SK-N-SH treated with all-trans-retinoic acid at 6 μM for 48 hours (cell line): ENCODE results near the gene LBHD2.

Source experiments
- ATAC-seq: fragments of 200-7000 bp; cut with Tn5 transposase; 3 replicates; pipeline ENCODE4 v1.9.1; 2020; ENCODE audit warnings: mild to moderate bottlenecking, moderate library complexity
- ARNTL ChIP-seq: fragments of 450-650 bp; formaldehyde crosslinking; IDR thresholded peaks from 2 replicates; pipeline ENCODE4 v1.5.0; 2020; ENCODE audit warnings: low read depth, mild to moderate bottlenecking, moderate library complexity, borderline replicate concordance
- BACH2 ChIP-seq: fragments of 250-450 bp; sonication (Bioruptor Pico); IDR thresholded peaks from 2 replicates; pipeline ENCODE4 v1.9.0; 2021; ENCODE audit warnings: mild to moderate bottlenecking, borderline replicate concordance
- CSDC2 ChIP-seq: fragments of 250-450 bp; sonication (Bioruptor Pico); IDR thresholded peaks from 2 replicates; pipeline ENCODE4 v1.5.0; 2020; ENCODE audit warnings: mild to moderate bottlenecking, moderate library complexity
- ESRRG ChIP-seq: fragments of 250-450 bp; sonication (Bioruptor Pico); IDR thresholded peaks from 2 replicates; pipeline ENCODE4 v1.6.1; 2021; ENCODE audit warnings: mild to moderate bottlenecking
- GLIS3 ChIP-seq: fragments of 250-450 bp; sonication (Bioruptor Pico); IDR thresholded peaks from 2 replicates; pipeline ENCODE4 v1.5.0; 2020; ENCODE audit warnings: mild to moderate bottlenecking, moderate library complexity
- ISL1 ChIP-seq: fragments of 250-450 bp; sonication (Bioruptor Pico); IDR thresholded peaks from 2 replicates; pipeline ENCODE4 v2.1.2; 2022; ENCODE audit warnings: mild to moderate bottlenecking, moderate library complexity
- PPARA ChIP-seq: fragments of 250-450 bp; sonication (Bioruptor Pico); IDR thresholded peaks from 2 replicates; pipeline ENCODE4 v1.5.0; 2020; ENCODE audit warnings: mild to moderate bottlenecking, borderline replicate concordance
- RARB ChIP-seq: fragments of 250-450 bp; sonication (Bioruptor Pico); IDR thresholded peaks from 2 replicates; pipeline ENCODE4 v1.8.0; 2021; ENCODE audit warnings: mild to moderate bottlenecking, moderate library complexity
- SNAI2 ChIP-seq: fragments of 250-450 bp; sonication (Bioruptor Pico); IDR thresholded peaks from 2 replicates; pipeline ENCODE4 v1.5.0; 2020; ENCODE audit warnings: mild to moderate bottlenecking, moderate library complexity
- TCF4 ChIP-seq: fragments of 250-450 bp; sonication (Bioruptor Pico); IDR thresholded peaks from 2 replicates; pipeline ENCODE4 v1.8.0; 2021; ENCODE audit warnings: mild to moderate bottlenecking, moderate library complexity, borderline replicate concordance
- TOX ChIP-seq: fragments of 250-450 bp; sonication (Bioruptor Pico); IDR thresholded peaks from 2 replicates; pipeline ENCODE4 v1.8.0; 2021; ENCODE audit warnings: mild to moderate bottlenecking, moderate library complexity, borderline replicate concordance
- ZC3H10 ChIP-seq: fragments of 250-450 bp; sonication (Bioruptor Pico); IDR thresholded peaks from 2 replicates; pipeline ENCODE4 v1.5.1; 2021; ENCODE audit warnings: mild to moderate bottlenecking, moderate library complexity
- ZFP3 ChIP-seq: fragments of 250-450 bp; sonication (Bioruptor Pico); IDR thresholded peaks from 2 replicates; pipeline ENCODE4 v1.5.0; 2020; ENCODE audit warnings: mild to moderate bottlenecking, moderate library complexity
- ZFP30 ChIP-seq: fragments of 450-650 bp; formaldehyde crosslinking; IDR thresholded peaks from 2 replicates; pipeline ENCODE4 v1.5.0; 2022; ENCODE audit warnings: mild to moderate bottlenecking, moderate library complexity
- ZNF565 ChIP-seq: fragments of 450-650 bp; formaldehyde crosslinking; conservative IDR thresholded peaks from 2 replicates; pipeline ENCODE4 v1.5.0; 2020; ENCODE audit warnings: low read depth, mild to moderate bottlenecking, moderate library complexity
- ZNF70 ChIP-seq: fragments of 450-650 bp; formaldehyde crosslinking; IDR thresholded peaks from 2 replicates; pipeline ENCODE4 v1.5.0; 2020; ENCODE audit warnings: mild to moderate bottlenecking, moderate library complexity
- ZNF8 ChIP-seq: fragments of 450-650 bp; formaldehyde crosslinking; IDR thresholded peaks from 2 replicates; pipeline ENCODE4 v1.5.0; 2020; ENCODE audit warnings: mild to moderate bottlenecking, moderate library complexity
- TF ChIP-seq, protein P1 (sequence below): fragments of 250-450 bp; sonication (Bioruptor Pico); IDR thresholded peaks from 2 replicates; pipeline ENCODE4 v1.5.1; 2021; ENCODE audit warnings: mild to moderate bottlenecking, moderate library complexity
- TF ChIP-seq, protein P2 (sequence below): fragments of 250-450 bp; sonication (Bioruptor Pico); IDR thresholded peaks from 2 replicates; pipeline ENCODE4 v1.8.0; 2021; ENCODE audit warnings: low read depth, mild to moderate bottlenecking, moderate library complexity, borderline replicate concordance
- TF ChIP-seq, protein P3 (sequence below): fragments of 250-450 bp; sonication (Bioruptor Pico); IDR thresholded peaks from 2 replicates; pipeline ENCODE4 v1.5.1; 2020; ENCODE audit warnings: low read depth, mild to moderate bottlenecking, moderate library complexity
- TF ChIP-seq, protein P4 (sequence below): fragments of 250-450 bp; sonication (Bioruptor Pico); IDR thresholded peaks from 2 replicates; pipeline ENCODE4 v1.5.0; 2020; ENCODE audit warnings: mild to moderate bottlenecking, moderate library complexity

The LBHD2 gene

DNA sequence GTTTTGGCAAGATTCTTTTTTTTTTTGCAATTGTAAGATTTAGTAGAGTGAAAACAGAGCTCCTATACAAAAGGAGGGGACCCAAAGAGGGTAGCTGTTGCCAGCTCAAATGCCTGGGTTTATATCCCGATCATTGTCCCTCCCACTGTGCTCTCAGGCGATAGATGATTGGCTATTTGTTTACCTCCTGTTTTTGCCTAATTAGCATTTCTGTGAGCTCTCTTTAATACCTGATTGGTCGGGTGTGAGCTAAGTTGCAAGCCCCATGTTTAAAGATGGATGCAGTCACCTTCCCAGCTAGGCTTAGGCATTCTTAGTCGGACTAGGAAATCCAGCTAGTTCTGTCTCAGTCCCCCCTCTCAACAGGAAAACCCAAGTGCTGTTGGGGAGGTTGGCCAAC lies 12.4 kb downstream of the LBHD2 start:
- no peak for ATAC-seq
- TF ChIP-seq RARB (CRISPR knock-in tag): no peak
- no peak for TF ChIP-seq ZFP30 (CRISPR knock-in tag)
- no peak for TF ChIP-seq PPARA (CRISPR knock-in tag)
- TF ChIP-seq, protein P1, sequence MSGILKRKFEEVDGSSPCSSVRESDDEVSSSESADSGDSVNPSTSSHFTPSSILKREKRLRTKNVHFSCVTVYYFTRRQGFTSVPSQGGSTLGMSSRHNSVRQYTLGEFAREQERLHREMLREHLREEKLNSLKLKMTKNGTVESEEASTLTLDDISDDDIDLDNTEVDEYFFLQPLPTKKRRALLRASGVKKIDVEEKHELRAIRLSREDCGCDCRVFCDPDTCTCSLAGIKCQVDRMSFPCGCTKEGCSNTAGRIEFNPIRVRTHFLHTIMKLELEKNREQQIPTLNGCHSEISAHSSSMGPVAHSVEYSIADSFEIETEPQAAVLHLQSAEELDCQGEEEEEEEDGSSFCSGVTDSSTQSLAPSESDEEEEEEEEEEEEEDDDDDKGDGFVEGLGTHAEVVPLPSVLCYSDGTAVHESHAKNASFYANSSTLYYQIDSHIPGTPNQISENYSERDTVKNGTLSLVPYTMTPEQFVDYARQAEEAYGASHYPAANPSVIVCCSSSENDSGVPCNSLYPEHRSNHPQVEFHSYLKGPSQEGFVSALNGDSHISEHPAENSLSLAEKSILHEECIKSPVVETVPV (CRISPR knock-in tag): no peak
- TF ChIP-seq, protein P2, sequence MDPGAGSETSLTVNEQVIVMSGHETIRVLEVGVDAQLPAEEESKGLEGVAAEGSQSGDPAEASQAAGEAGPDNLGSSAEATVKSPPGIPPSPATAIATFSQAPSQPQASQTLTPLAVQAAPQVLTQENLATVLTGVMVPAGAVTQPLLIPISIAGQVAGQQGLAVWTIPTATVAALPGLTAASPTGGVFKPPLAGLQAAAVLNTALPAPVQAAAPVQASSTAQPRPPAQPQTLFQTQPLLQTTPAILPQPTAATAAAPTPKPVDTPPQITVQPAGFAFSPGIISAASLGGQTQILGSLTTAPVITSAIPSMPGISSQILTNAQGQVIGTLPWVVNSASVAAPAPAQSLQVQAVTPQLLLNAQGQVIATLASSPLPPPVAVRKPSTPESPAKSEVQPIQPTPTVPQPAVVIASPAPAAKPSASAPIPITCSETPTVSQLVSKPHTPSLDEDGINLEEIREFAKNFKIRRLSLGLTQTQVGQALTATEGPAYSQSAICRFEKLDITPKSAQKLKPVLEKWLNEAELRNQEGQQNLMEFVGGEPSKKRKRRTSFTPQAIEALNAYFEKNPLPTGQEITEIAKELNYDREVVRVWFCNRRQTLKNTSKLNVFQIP (CRISPR knock-in tag): no peak
- TF ChIP-seq ISL1 (CRISPR knock-in tag): no peak
- no peak for TF ChIP-seq TCF4 (CRISPR knock-in tag)
- no peak for TF ChIP-seq ESRRG (CRISPR knock-in tag)
- no peak for TF ChIP-seq ARNTL (CRISPR knock-in tag)
- TF ChIP-seq BACH2: no peak
- no peak for TF ChIP-seq ZNF8 (CRISPR knock-in tag)
- no peak for TF ChIP-seq ZFP3 (CRISPR knock-in tag)
- TF ChIP-seq GLIS3 (CRISPR knock-in tag): no peak
- TF ChIP-seq TOX (CRISPR knock-in tag): no peak
- TF ChIP-seq SNAI2 (CRISPR knock-in tag): no peak
- TF ChIP-seq, protein P3, sequence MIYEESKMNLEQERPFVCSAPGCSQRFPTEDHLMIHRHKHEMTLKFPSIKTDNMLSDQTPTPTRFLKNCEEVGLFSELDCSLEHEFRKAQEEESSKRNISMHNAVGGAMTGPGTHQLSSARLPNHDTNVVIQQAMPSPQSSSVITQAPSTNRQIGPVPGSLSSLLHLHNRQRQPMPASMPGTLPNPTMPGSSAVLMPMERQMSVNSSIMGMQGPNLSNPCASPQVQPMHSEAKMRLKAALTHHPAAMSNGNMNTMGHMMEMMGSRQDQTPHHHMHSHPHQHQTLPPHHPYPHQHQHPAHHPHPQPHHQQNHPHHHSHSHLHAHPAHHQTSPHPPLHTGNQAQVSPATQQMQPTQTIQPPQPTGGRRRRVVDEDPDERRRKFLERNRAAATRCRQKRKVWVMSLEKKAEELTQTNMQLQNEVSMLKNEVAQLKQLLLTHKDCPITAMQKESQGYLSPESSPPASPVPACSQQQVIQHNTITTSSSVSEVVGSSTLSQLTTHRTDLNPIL (CRISPR knock-in tag): no peak
- TF ChIP-seq ZNF565: no peak
- TF ChIP-seq, all 23 proteins: peak for 0

DNA sequence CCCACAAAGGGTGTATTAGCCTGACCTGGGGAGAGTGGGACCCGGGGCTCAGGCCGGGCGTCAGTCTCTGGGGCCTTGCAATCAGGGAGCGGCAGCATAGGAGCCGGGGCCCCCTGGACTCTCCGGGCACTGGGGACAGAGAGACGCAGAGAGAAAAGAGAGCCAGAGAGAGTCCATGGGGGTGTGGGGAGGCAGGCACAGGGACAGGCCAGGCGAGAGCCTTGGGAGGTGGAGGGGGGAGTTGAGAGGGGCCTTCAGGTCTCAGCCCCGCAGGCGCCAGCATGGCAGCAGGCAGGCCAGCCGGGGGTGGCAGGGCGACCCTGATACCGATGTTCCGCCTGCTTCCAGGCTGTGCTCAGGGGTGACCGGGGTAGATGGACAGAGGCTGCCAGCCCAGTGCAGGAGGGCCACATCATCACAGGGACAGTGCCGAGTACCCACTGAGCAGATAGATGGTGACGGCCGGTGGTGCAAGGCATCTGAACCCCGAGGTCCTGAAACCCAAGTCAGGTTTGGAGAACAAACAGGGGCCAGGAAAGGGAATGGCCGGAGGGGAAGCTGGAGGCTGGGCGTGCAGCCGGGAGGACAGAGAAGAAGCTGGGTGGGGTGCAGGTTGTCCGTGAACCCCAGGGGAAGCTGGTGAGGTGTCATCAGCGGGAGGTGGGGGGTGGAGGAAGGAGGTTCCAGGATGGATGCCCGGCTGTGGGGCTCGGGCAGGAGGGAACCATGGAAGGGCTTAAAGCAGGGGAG lies 13.4 kb downstream of the LBHD2 start:
- TF ChIP-seq ZFP3 (CRISPR knock-in tag) (no peak), ZNF70 (no peak), CSDC2 (CRISPR knock-in tag) (no peak), SNAI2 (CRISPR knock-in tag) (no peak), ARNTL (CRISPR knock-in tag) (no peak), ZC3H10 (no peak), ZNF8 (CRISPR knock-in tag) (no peak), PPARA (CRISPR knock-in tag) (no peak), BACH2 (no peak), ESRRG (CRISPR knock-in tag) (no peak), RARB (CRISPR knock-in tag) (no peak)
- TF ChIP-seq, protein P3 (CRISPR knock-in tag): no peak
- TF ChIP-seq, protein P4, sequence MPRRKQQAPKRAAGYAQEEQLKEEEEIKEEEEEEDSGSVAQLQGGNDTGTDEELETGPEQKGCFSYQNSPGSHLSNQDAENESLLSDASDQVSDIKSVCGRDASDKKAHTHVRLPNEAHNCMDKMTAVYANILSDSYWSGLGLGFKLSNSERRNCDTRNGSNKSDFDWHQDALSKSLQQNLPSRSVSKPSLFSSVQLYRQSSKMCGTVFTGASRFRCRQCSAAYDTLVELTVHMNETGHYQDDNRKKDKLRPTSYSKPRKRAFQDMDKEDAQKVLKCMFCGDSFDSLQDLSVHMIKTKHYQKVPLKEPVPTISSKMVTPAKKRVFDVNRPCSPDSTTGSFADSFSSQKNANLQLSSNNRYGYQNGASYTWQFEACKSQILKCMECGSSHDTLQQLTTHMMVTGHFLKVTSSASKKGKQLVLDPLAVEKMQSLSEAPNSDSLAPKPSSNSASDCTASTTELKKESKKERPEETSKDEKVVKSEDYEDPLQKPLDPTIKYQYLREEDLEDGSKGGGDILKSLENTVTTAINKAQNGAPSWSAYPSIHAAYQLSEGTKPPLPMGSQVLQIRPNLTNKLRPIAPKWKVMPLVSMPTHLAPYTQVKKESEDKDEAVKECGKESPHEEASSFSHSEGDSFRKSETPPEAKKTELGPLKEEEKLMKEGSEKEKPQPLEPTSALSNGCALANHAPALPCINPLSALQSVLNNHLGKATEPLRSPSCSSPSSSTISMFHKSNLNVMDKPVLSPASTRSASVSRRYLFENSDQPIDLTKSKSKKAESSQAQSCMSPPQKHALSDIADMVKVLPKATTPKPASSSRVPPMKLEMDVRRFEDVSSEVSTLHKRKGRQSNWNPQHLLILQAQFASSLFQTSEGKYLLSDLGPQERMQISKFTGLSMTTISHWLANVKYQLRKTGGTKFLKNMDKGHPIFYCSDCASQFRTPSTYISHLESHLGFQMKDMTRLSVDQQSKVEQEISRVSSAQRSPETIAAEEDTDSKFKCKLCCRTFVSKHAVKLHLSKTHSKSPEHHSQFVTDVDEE (CRISPR knock-in tag): no peak
- TF ChIP-seq, protein P2 (CRISPR knock-in tag): no peak
- TF ChIP-seq, protein P1 (CRISPR knock-in tag): no peak
- no peak; the same call in 2 of the 3 replicates for ATAC-seq
